MM.1S (cell line): ENCODE data around the gene FUT7.

ENCODE experiments used
- DNase-seq: peaks from one replicate; pipeline ENCODE4 v3.0.0-alpha.2; 2015
- H2AFZ ChIP-seq: fragments of 300-600 bp; sonication (generic); 2 replicates; pipeline ENCODE4 v1.6.0; 2016; ENCODE audit warnings: antibody characterized with exemption, low read length
- H3F3A ChIP-seq: fragments of 300-600 bp; sonication (generic); 2 replicates; pipeline ENCODE4 v1.6.1; 2016; ENCODE audit warnings: mild to moderate bottlenecking, antibody characterized with exemption, low read length, moderate library complexity, mixed read lengths; ENCODE audit not compliant: insufficient read depth
- H3K27ac ChIP-seq: fragments of 300-600 bp; sonication (generic); 2 replicates; pipeline ENCODE4 v1.5.1; 2016; ENCODE audit warnings: mild to moderate bottlenecking, low read length
- H3K27me3 ChIP-seq: fragments of 300-600 bp; sonication (generic); replicated peaks from 2 replicates; pipeline ENCODE4 v1.6.0; 2016; ENCODE audit warnings: low read length; ENCODE audit not compliant: insufficient read depth
- H3K36me3 ChIP-seq: fragments of 300-600 bp; sonication (generic); replicated peaks from 2 replicates; pipeline ENCODE4 v1.6.1; 2016; ENCODE audit warnings: mild to moderate bottlenecking, low read length, mixed read lengths; ENCODE audit not compliant: insufficient read depth
- H3K4me1 ChIP-seq: fragments of 300-600 bp; sonication (generic); 2 replicates; pipeline ENCODE4 v1.6.1; 2016; ENCODE audit warnings: low read length, mixed read lengths
- H3K4me2 ChIP-seq: fragments of 300-600 bp; sonication (generic); 2 replicates; pipeline ENCODE4 v1.6.0; 2016; ENCODE audit warnings: low read depth, low read length
- H3K4me3 ChIP-seq: fragments of 300-600 bp; sonication (generic); 2 replicates; pipeline ENCODE4 v1.5.1; 2016; ENCODE audit warnings: low read length, mixed read lengths
- H3K79me2 ChIP-seq: fragments of 300-600 bp; sonication (generic); 2 replicates; pipeline ENCODE4 v1.6.1; 2016; ENCODE audit warnings: mixed run types, low read length, mixed read lengths
- H3K9ac ChIP-seq: fragments of 300-600 bp; sonication (generic); 2 replicates; pipeline ENCODE4 v1.6.1; 2016; ENCODE audit warnings: low read length, mixed read lengths
- H3K9me2 ChIP-seq: fragments of 300-600 bp; sonication (generic); replicated peaks from 2 replicates; pipeline ENCODE4 v1.6.1; 2016; ENCODE audit warnings: mild to moderate bottlenecking, low read length, mixed read lengths; ENCODE audit not compliant: insufficient read depth
- H3K9me3 ChIP-seq: fragments of 300-600 bp; sonication (generic); replicated peaks from 2 replicates; pipeline ENCODE4 v1.6.1; 2016; ENCODE audit warnings: mild to moderate bottlenecking, low read length, mixed read lengths; ENCODE audit not compliant: insufficient read depth
- H4K20me1 ChIP-seq: fragments of 300-600 bp; sonication (generic); 2 replicates; pipeline ENCODE4 v1.6.1; 2016; ENCODE audit warnings: mild to moderate bottlenecking, low read length, moderate library complexity, mixed read lengths; ENCODE audit not compliant: insufficient read depth
- EZH2 ChIP-seq: fragments of 300-600 bp; sonication (generic); optimal IDR thresholded peaks from 2 replicates; pipeline ENCODE3; 2017; ENCODE audit warnings: low read depth, mild to moderate bottlenecking, antibody characterized with exemption, low read length, mixed read lengths
- EZH2phosphoT487 ChIP-seq: fragments of 300-600 bp; sonication (generic); IDR thresholded peaks from 2 replicates; pipeline ENCODE4 v1.6.1; 2018; ENCODE audit warnings: antibody characterized with exemption, low read length
- TF ChIP-seq, protein P1 (sequence below): fragments of 300-600 bp; sonication (generic); IDR thresholded peaks from 2 replicates; pipeline ENCODE4 v1.5.1; 2016; ENCODE audit warnings: antibody characterized with exemption, low read length, mixed read lengths

Gene FUT7

DNA sequence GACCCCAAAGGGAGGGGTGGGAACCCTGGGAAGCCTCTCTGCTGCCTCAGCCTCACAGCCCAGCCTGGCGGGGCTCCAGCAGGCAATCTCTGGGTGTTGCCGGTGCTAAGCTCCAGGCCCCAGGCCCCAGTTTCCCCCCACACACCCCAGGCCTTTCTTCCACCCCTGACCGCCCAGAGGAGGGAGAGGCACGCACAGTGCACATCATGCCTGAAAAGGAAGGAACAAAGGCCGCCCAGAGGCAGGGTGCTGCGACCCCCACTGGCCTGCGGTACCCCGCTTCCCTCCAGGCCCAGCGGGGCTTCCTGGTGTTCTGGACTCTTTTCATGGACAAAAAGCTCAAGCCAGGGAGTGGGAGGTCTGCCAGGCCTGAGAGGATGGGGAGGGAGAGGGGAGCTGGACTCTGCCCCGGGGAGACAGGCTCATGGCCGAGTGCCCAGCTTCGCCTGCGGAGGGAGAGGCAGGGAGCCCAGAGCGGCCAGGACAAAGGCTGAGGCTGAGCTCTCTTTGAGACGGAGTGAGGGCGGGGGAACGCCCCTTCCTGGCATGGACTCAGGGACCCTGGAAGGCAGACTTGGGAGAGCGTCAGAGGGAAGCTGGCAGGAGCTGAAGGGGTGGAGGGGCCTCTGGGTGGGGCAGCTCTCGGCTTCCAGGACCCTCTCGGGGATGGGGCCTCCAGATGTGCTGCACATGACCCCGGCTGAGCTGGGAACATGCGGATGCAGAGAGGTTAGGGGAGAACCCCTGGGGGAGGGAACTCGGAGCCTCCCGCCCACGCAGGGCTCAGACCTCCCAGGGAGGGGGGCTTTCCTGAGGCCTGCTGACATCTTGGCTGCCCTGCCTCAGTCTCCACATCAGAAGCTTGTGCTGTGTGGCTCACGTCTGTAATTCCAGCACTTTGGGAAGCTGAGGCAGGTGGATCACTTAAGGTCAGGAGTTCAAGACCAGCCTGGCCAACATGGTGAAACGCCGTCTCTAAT, 23.8 kb upstream of the FUT7 start:
- Histone ChIP-seq H3K4me2 (no peak overlapping the region), H4K20me1 (no peaks in the 10 kb centered on the region), H3K27ac (no peak overlapping the region), H3F3A (no peaks in the 10 kb centered on the region), H3K9ac (no peak overlapping the region), H3K79me2 (no peaks in the 10 kb centered on the region), H3K4me3 (no peak overlapping the region), H3K4me1 (no peaks in the 10 kb centered on the region), H3K9me3 (no peaks in the 10 kb centered on the region), H3K36me3 (no peaks in the 10 kb centered on the region), H3K9me2 (no peaks in the 10 kb centered on the region), H2AFZ (no peak overlapping the region), H3K27me3 (peaks cover 71% of the 10 kb centered on the region)
- no peak for DNase-seq
- TF ChIP-seq EZH2 = no peak
- TF ChIP-seq, protein P1, sequence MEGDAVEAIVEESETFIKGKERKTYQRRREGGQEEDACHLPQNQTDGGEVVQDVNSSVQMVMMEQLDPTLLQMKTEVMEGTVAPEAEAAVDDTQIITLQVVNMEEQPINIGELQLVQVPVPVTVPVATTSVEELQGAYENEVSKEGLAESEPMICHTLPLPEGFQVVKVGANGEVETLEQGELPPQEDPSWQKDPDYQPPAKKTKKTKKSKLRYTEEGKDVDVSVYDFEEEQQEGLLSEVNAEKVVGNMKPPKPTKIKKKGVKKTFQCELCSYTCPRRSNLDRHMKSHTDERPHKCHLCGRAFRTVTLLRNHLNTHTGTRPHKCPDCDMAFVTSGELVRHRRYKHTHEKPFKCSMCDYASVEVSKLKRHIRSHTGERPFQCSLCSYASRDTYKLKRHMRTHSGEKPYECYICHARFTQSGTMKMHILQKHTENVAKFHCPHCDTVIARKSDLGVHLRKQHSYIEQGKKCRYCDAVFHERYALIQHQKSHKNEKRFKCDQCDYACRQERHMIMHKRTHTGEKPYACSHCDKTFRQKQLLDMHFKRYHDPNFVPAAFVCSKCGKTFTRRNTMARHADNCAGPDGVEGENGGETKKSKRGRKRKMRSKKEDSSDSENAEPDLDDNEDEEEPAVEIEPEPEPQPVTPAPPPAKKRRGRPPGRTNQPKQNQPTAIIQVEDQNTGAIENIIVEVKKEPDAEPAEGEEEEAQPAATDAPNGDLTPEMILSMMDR = no peak

DNA sequence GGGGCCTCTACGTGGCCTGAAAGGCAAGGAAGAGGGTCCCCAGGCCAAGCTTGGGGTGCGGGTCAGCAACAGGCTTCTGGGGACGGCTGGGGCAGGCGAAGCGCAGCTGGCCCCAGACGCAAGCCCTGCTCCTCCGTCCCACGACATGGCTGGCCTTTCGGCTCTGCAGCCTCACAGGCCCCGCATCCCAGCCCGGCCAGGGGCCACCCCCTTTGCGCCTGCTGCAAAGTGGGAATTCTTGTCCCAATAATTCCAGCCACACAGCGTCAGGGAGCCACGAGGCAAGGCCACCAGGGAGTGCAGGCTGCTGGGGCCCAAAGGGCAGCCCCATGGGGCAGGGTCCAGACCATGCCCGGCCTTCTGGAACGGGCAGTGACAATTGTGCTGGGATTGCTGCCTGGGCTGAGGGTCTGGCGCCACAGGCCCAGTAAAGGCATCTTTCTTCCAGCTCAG, 23.1 kb upstream of the FUT7 start:
- Histone ChIP-seq H3K9ac (no peak overlapping the region), H3K9me3 (no peaks in the 10 kb centered on the region), H3K9me2 (no peaks in the 10 kb centered on the region), H3K4me3 (no peak overlapping the region), H3K79me2 (no peaks in the 10 kb centered on the region), H3K36me3 (no peaks in the 10 kb centered on the region), H2AFZ (no peak overlapping the region), H3K27me3 (peaks cover 72% of the 10 kb centered on the region), H3F3A (no peaks in the 10 kb centered on the region), H3K4me2 (no peak overlapping the region), H3K4me1 (no peaks in the 10 kb centered on the region), H3K27ac (no peak overlapping the region), H4K20me1 (no peaks in the 10 kb centered on the region)
- DNase-seq = no peak
- TF ChIP-seq EZH2phosphoT487 (no peak), EZH2 (no peak)

DNA sequence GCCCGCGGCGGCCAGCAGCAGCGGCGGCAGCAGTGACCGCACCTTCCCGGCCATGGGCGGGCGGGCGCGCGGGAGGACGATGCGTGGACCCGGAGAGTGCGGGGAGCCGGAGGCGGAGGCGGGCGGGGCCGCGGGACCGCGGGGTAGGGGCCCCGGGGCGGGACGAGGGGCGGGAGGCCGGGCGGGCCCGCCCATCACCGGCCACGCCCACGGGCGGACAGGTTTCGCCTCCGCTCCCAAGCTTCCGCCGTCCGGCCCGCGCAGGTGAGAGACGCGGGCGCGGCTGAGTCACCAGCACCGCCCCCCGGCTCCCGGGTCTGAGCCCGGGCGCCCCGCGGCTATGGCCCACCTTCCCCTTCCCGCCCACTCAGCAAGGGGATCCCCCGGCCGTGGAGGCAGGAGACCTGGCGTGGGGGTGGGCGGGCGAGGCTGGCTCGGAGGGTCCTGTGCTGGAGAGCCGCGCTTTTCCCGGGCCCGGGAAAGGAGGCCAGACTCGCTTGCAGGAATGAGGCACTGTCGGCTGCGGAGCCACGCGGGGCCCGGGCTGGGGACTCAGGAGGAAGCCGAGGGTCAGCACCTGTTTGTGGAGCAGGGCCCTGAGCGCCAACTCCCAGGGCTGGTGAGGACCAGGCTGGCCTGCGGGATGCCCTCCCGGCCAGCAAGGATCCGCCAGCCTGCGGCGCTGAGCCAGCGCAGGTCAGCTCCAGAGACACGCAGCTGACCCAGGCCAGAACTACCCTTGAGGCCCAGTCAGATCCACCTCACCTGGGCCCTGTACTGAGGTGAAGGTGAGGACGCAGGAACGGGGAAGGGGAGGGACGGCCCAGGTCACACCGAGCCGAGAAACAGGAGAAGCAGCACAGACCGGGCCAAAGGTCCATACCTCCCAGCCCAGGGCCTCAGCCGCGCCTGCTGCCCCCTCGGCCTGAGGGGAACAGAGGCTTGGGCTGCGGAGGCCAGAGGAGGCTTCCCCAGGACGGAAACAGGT, 22.4 kb upstream of the FUT7 start, which contains the start of gene ENTPD2:
Gene ENTPD2, minus strand, starts transcription at position 118 of the 988 bp plus-strand sequence. Its CDS starts 64 bp downstream, at position 54.
- DNase-seq = peak; percentile 57
- H4K20me1 ChIP-seq = no peaks in the 10 kb centered on the region
- peaks cover 78% of the 10 kb centered on the region for H3K27me3 ChIP-seq
- peak within 1 kb of the TSS; percentile 77 for H3K4me2 ChIP-seq
- no peaks in the 10 kb centered on the region for H3K9me2 ChIP-seq
- no peaks in the 10 kb centered on the region for H3K36me3 ChIP-seq
- TF ChIP-seq EZH2 (no peak), EZH2phosphoT487 (no peak)
- TF ChIP-seq, protein P1 = no peak
- H3K9me3 ChIP-seq = no peaks in the 10 kb centered on the region
- H3K4me3 ChIP-seq = peak within 1 kb of the TSS; percentile 53
- no peaks in the 10 kb centered on the region for H3F3A ChIP-seq
- H2AFZ ChIP-seq = peak within 1 kb of the TSS; percentile 65; the same call in 1 of the 2 replicates
- H3K9ac ChIP-seq = no peak within 1 kb of the TSS; the same call in 1 of the 2 replicates
- no peak within 1 kb of the TSS for H3K27ac ChIP-seq
- no peaks in the 10 kb centered on the region for H3K4me1 ChIP-seq
- H3K79me2 ChIP-seq = no peaks in the 10 kb centered on the region
